ENCODE data around the gene AHCYL2.

The AHCYL2 gene

GRCh38 chr7:129202058-129202777, 22.6 kb upstream of the AHCYL2 start:
- DNase-seq (ENCODE audit: low read depth) = no peak
- H3K4me3 ChIP-seq (ENCODE audit: low read length) = no peak overlapping the region
- no peak for TF ChIP-seq CTCF (conservative IDR thresholded peaks at IDR 0.05; ENCODE audit: low read length)

DNA sequence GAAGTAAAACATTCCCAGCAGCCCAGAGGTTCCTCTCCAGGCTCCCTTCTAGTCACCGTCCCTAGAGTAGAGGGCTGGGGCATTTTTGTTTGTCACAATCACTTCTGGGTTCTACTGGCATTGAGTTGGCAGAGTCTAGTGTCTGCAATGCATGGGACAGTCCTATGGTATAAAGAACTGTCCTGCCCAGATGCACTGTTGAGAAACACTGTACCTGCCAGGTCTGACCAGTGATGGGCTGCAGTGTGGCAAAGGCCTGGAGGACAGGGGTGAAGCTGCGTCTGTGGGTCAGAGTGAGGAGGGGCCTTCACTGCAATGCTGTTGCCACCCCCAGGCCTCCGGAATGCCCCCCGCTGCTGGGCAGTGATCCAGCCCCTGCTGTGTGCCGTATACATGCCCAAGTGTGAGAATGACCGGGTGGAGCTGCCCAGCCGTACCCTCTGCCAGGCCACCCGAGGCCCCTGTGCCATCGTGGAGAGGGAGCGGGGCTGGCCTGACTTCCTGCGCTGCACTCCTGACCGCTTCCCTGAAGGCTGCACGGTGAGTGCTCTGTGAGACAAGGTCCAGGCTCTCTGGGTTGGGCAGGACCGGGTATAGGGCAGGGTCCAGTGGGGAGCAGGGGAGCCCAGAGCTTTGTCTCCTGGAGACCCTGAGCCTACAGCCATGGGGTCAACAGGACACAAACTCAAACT, 21.6 kb upstream of the AHCYL2 start:
- H3K4me3 ChIP-seq (ENCODE audit: low read length) = no peak overlapping the region
- TF ChIP-seq CTCF (conservative IDR thresholded peaks at IDR 0.05; ENCODE audit: low read length) = no peak
- DNase-seq (ENCODE audit: low read depth) = no peak

GRCh38 chr7:129205126-129205818, 19.6 kb upstream of the AHCYL2 start:
- no peak for TF ChIP-seq CTCF (conservative IDR thresholded peaks at IDR 0.05; ENCODE audit: low read length)
- no peak overlapping the region for H3K4me3 ChIP-seq (ENCODE audit: low read length)
- DNase-seq (ENCODE audit: low read depth) = no peak

DNA sequence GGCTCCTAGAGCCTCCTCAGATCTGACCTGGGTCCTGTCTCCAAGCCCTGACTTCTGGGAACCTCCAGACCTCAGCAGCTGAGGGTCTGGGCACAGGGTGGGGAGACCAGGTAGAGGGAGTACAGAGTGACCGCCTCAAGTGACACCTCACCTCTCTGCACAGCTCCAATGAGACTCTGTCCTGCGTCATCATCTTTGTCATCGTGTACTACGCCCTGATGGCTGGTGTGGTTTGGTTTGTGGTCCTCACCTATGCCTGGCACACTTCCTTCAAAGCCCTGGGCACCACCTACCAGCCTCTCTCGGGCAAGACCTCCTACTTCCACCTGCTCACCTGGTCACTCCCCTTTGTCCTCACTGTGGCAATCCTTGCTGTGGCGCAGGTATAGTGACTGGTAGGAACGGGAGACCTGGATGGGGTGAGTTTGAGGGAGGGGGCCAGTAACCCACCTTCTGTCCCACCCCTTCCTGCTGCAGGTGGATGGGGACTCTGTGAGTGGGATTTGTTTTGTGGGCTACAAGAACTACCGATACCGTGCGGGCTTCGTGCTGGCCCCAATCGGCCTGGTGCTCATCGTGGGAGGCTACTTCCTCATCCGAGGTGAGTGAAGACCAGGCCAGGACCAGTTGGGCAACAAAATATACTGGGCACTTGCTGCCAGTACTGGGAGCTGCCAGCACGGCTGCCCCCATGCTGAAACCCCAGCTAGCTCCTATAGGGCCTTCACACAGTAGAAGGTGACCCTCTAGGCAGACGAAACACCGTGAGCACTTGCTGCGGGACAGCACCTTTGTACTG, 18.6 kb upstream of the AHCYL2 start:
- DNase-seq (ENCODE audit: low read depth) = no peak
- TF ChIP-seq CTCF (conservative IDR thresholded peaks at IDR 0.05; ENCODE audit: low read length) = no peak
- H3K4me3 ChIP-seq (ENCODE audit: low read length) = no peak overlapping the region

DNA sequence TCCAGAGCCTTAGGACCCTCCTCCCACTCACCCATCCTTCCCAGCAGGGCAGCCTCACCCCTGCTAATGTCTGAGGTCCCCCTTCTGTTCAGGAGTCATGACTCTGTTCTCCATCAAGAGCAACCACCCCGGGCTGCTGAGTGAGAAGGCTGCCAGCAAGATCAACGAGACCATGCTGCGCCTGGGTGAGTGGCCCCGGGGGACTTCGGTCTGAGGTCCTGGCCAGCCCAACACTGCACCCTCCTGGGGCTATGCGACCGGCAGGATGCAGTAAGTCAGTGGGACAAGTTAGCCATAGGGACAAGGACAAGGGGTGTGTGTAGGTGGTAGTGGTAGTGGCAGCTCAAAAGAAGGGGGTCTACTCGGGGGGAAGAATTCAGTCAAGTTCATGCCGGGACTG, 16.2 kb upstream of the AHCYL2 start:
- H3K4me3 ChIP-seq (ENCODE audit: low read length) = no peak overlapping the region
- no peak for TF ChIP-seq CTCF (conservative IDR thresholded peaks at IDR 0.05; ENCODE audit: low read length)
- no peak for DNase-seq (ENCODE audit: low read depth)

DNA sequence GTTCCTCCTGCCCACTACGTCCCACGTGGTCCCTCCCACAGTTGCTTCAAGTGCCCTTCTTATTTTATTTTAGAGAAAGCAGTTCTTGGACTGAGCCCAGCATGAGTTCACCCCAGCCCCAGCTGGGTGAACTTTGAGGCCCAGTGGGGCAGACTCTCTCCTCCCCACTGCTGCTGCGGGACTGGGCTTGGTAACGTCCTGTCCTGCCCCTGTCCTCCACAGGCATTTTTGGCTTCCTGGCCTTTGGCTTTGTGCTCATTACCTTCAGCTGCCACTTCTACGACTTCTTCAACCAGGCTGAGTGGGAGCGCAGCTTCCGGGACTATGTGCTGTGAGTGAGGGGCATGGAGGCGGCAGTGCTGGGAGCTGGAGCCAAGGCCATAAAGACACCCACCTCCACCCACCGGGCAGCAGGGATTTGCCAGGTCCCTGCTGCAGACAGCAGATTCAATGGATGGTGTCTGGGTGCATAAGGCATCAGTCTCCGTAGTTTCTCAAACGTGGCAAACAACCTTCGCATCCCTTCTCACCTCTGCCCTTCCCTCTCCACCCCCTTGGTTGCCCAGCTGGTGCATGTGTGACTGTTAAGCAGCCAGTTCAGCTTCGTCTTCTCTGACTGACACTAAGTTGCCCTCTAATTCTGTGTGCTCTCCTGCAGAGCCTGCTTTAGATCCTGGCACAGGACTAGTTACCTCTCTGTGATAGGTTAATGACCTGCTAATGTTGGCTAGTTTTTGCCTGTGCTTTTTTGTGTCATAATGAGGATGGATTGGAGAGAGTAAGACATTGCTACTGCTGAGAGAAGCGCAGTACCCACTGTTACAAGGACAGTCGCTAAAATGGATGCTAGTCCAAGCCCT, 15.5 kb upstream of the AHCYL2 start:
- DNase-seq (ENCODE audit: low read depth) = no peak
- TF ChIP-seq CTCF (conservative IDR thresholded peaks at IDR 0.05; ENCODE audit: low read length) = no peak
- H3K4me3 ChIP-seq (ENCODE audit: low read length) = no peak overlapping the region

Measured in AG10803 (cell line).